KMS-11 (cell line): Measurements from ENCODE around the gene PRMT3.

Source experiments
- H2AFZ ChIP-seq: fragments of 200-600 bp; sonication (generic); 2 replicates; pipeline ENCODE4 v1.6.1; 2016; ENCODE audit warnings: antibody characterized with exemption, mixed run types, low read depth
- H3K27ac ChIP-seq: fragments of 200-600 bp; sonication (generic); 2 replicates; pipeline ENCODE4 v1.6.1; 2016; ENCODE audit warnings: mild to moderate bottlenecking, mixed run types
- H3K27me3 ChIP-seq: fragments of 200-600 bp; sonication (generic); 2 replicates; pipeline ENCODE4 v1.6.1; 2017; ENCODE audit warnings: mild to moderate bottlenecking, low read depth, mixed run types, moderate library complexity; ENCODE audit not compliant: insufficient read depth
- H3K36me3 ChIP-seq: fragments of 200-600 bp; sonication (generic); 2 replicates; pipeline ENCODE4 v1.6.1; 2017; ENCODE audit warnings: mild to moderate bottlenecking, mixed run types; ENCODE audit not compliant: insufficient read depth
- H3K4me1 ChIP-seq: fragments of 200-600 bp; sonication (generic); 2 replicates; pipeline ENCODE4 v1.6.1; 2016; ENCODE audit warnings: mild to moderate bottlenecking, low read depth, mixed run types; ENCODE audit not compliant: poor library complexity, severe bottlenecking
- H3K4me2 ChIP-seq: fragments of 200-600 bp; sonication (generic); 2 replicates; pipeline ENCODE4 v1.7.0; 2016; ENCODE audit warnings: mild to moderate bottlenecking, mixed run types
- H3K4me3 ChIP-seq: fragments of 200-600 bp; sonication (generic); IDR thresholded peaks from 2 replicates; pipeline ENCODE4 v1.6.1; 2017; ENCODE audit warnings: low read depth, low read length, mixed read lengths; ENCODE audit not compliant: insufficient read depth
- H3K79me2 ChIP-seq: fragments of 200-600 bp; sonication (generic); 2 replicates; pipeline ENCODE4 v1.6.1; 2016; ENCODE audit warnings: low read depth, mixed run types; ENCODE audit not compliant: insufficient read depth
- H3K9ac ChIP-seq: fragments of 200-600 bp; sonication (generic); 2 replicates; pipeline ENCODE4 v1.6.1; 2016; ENCODE audit warnings: mild to moderate bottlenecking, mixed run types
- H4K20me1 ChIP-seq: fragments of 200-600 bp; sonication (generic); 2 replicates; pipeline ENCODE4 v1.6.1; 2016; ENCODE audit warnings: mild to moderate bottlenecking, mixed run types; ENCODE audit not compliant: insufficient read depth
- CTCF ChIP-seq: fragments of 200-600 bp; sonication (generic); conservative IDR thresholded peaks from 2 replicates; pipeline ENCODE4 v1.6.1; 2017; ENCODE audit warnings: low read depth, mild to moderate bottlenecking, antibody characterized with exemption, low read length, moderate library complexity, mixed read lengths

Gene PRMT3

GRCh38 chr11:20406484-20406883 is 19.0 kb downstream of the PRMT3 start:
- no peaks in the 10 kb centered on the region for H3K27me3 ChIP-seq
- H3K4me1 ChIP-seq, result no peaks in the 10 kb centered on the region
- H3K4me2 ChIP-seq, result no peak overlapping the region
- H3K27ac ChIP-seq, result no peak overlapping the region
- no peak overlapping the region for H2AFZ ChIP-seq
- H3K4me3 ChIP-seq, result no peak overlapping the region
- no peaks in the 10 kb centered on the region for H3K36me3 ChIP-seq
- no peaks in the 10 kb centered on the region for H3K79me2 ChIP-seq
- no peak overlapping the region for H3K9ac ChIP-seq
- no peak for TF ChIP-seq CTCF
- no peaks in the 10 kb centered on the region for H4K20me1 ChIP-seq

- Histone ChIP-seq H3K79me2 (no peaks in the 10 kb centered on the region), H3K9ac (no peak overlapping the region), H3K27me3 (no peaks in the 10 kb centered on the region), H4K20me1 (no peaks in the 10 kb centered on the region), H2AFZ (no peak overlapping the region), H3K36me3 (no peaks in the 10 kb centered on the region), H3K27ac (no peak overlapping the region), H3K4me3 (no peak overlapping the region), H3K4me1 (no peaks in the 10 kb centered on the region), H3K4me2 (no peak overlapping the region)
- TF ChIP-seq CTCF, result no peak
Measured at GRCh38 chr11:20407344-20407743, 19.8 kb downstream of the PRMT3 start.

- no peaks in the 10 kb centered on the region for H4K20me1 ChIP-seq
- H3K36me3 ChIP-seq, result 0 out of 2 replicates have a peak, but pooled peaks cover 3% of the 10 kb centered on the region
- H3K4me1 ChIP-seq, result no peaks in the 10 kb centered on the region
- H3K79me2 ChIP-seq, result no peaks in the 10 kb centered on the region; the same call in 1 of the 2 replicates
- no peak for TF ChIP-seq CTCF
- H3K4me3 ChIP-seq, result no peak overlapping the region
- no peak overlapping the region for H3K4me2 ChIP-seq
- no peak overlapping the region for H3K9ac ChIP-seq
- H3K27me3 ChIP-seq, result no peaks in the 10 kb centered on the region
- H3K27ac ChIP-seq, result no peak overlapping the region
- H2AFZ ChIP-seq, result no peak overlapping the region
Measured at GRCh38 chr11:20415432-20415831, 27.9 kb downstream of the PRMT3 start.

- no peaks in the 10 kb centered on the region; the same call in 1 of the 2 replicates for H3K79me2 ChIP-seq
- no peak overlapping the region for H3K4me3 ChIP-seq
- H4K20me1 ChIP-seq, result no peaks in the 10 kb centered on the region
- no peak for TF ChIP-seq CTCF
- no peaks in the 10 kb centered on the region for H3K27me3 ChIP-seq
- H3K4me1 ChIP-seq, result no peaks in the 10 kb centered on the region
- no peak overlapping the region for H3K9ac ChIP-seq
- H2AFZ ChIP-seq, result no peak overlapping the region
- no peak overlapping the region for H3K4me2 ChIP-seq
- H3K36me3 ChIP-seq, result peaks cover 11% of the 10 kb centered on the region; the same call in 1 of the 2 replicates
- no peak overlapping the region for H3K27ac ChIP-seq
Measured at GRCh38 chr11:20417771-20418170, 30.3 kb downstream of the PRMT3 start.
